Right atrium auricular region (tissue), 2 donors: ENCODE data around the gene LATS2. TPM values are rescaled to one million over a fixed set of nuclear protein-coding genes. Genes with fewer than 3 reads are reported as not detected.
A peak's percentile ranks its signal among the peaks of the same experiment; 100 is the strongest.
"Not testable (repeated sequence)": the region's sequence is repeated elsewhere in the genome, so short reads cannot be mapped to it uniquely, and the experiment has no call there.

Experiments
- DNase-seq: peaks from one replicate; pipeline ENCODE4 v3.0.0-alpha.2; 2019; ENCODE audit warnings: low spot score
- H3K27ac ChIP-seq, 2 donors: fragments of 200-600 bp; sonication (generic); 1 replicate in 1 of 2; 2 replicates in 1 of 2; pipeline ENCODE4 v1.5.1; 2016 to 2019
- H3K27me3 ChIP-seq, 2 donors: fragments of 200-600 bp; sonication (generic); one replicate each; pipeline versions ENCODE4 v1.5.1 to v1.6.0; 2017 to 2019
- H3K36me3 ChIP-seq: fragments of 200-600 bp; sonication (generic); one replicate; pipeline ENCODE4 v1.5.1; 2016
- H3K4me1 ChIP-seq, 2 donors: fragments of 200-600 bp; sonication (generic); one replicate each; pipeline versions ENCODE4 v1.5.1 to v1.6.0; 2017 to 2019
- H3K4me3 ChIP-seq, 2 donors: fragments of 200-600 bp; sonication (generic); 1 replicate in 1 of 2; 2 replicates in 1 of 2; pipeline ENCODE4 v1.5.1; 2017 to 2019; ENCODE audit warnings: mild to moderate bottlenecking in 1 of 2, moderate library complexity in 1 of 2
- H3K9me3 ChIP-seq, 2 donors: fragments of 200-600 bp; sonication (generic); one replicate each; pipeline ENCODE4 v1.5.1; 2019
- total RNA-seq, 2 donors: library from RNA; depleted of rRNA; stranded (reverse); fragments of >200 nt; gene quantifications; one replicate each; pipeline ENCODE4 v1.1.0, GENCODE V29; 2016
- TF ChIP-seq, protein P1 (sequence below), 2 donors: fragments of 200-600 bp; sonication (generic); IDR thresholded peaks; one replicate each; pipeline ENCODE4 v1.5.1; 2019; ENCODE audit warnings: antibody characterized with exemption in 2 of 2

LATS2 gene
- total RNA-seq, 2 donors from 2014 or later = 20.9 to 33.3 TPM

DNA sequence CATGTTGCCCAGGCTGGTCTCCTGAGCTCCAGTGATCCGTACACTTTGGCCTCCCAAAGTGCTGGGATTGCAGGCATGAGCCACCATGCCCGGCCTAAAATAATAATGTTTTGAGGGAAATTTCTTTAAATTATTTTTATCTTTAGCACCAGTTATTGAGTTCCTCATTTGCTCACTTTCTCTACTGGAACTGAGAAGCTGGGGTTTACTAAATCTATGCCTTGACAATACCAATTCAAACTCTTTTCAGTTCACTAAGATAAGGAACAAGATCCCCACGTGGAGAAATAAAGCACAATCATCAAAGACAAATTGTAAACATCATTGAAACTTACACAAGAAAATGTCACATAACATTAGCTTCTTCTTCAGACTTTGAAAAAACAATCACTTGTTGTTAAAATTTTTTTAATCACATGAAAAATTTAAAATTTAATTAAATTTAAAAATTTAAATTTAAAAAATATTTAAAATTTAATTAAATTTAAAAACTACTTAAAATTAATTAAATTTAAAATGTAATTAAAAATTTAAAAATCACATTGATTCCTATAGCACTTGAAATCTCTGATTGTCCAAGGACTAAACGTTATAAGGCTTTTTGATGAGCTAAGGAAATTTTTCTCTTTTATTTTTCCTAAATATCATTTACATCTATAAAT is 133.7 kb downstream of the LATS2 start:
- no peak overlapping the region for H3K27ac ChIP-seq
- no peaks in the 10 kb centered on the region for H3K36me3 ChIP-seq
- H3K27me3 ChIP-seq = no peaks in the 10 kb centered on the region
- TF ChIP-seq, protein P1, sequence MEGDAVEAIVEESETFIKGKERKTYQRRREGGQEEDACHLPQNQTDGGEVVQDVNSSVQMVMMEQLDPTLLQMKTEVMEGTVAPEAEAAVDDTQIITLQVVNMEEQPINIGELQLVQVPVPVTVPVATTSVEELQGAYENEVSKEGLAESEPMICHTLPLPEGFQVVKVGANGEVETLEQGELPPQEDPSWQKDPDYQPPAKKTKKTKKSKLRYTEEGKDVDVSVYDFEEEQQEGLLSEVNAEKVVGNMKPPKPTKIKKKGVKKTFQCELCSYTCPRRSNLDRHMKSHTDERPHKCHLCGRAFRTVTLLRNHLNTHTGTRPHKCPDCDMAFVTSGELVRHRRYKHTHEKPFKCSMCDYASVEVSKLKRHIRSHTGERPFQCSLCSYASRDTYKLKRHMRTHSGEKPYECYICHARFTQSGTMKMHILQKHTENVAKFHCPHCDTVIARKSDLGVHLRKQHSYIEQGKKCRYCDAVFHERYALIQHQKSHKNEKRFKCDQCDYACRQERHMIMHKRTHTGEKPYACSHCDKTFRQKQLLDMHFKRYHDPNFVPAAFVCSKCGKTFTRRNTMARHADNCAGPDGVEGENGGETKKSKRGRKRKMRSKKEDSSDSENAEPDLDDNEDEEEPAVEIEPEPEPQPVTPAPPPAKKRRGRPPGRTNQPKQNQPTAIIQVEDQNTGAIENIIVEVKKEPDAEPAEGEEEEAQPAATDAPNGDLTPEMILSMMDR (IDR thresholded peaks at IDR 0.05) = no peak
- H3K9me3 ChIP-seq = no peaks in the 10 kb centered on the region
- H3K4me3 ChIP-seq = no peak overlapping the region
- no peaks in the 10 kb centered on the region for H3K4me1 ChIP-seq
- DNase-seq = no peak

DNA sequence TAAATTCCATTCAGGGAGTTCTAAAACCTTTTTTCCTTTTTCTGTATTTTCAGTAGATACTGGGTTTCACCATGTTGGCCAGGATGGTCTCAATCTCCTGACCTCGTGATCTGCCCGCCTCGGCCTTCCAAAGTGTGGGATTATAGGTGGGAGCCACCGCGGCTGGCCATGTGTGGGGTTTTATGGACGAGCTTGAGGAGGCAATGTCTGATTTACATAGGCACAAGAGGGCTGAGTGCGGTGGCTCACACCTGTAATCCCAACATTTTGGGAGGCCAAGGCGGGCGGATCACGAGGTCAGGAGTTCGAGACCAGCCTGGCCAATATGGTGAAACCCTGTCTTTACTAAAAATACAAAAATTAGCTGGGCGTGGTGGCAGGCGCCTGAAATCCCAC is 136.0 kb downstream of the LATS2 start:
- H3K4me1 ChIP-seq, H3K27me3 ChIP-seq, H3K36me3 ChIP-seq, H3K9me3 ChIP-seq, H3K27ac ChIP-seq, H3K4me3 ChIP-seq, DNase-seq: not testable (repeated sequence)

GRCh38 chr13:20924758-20925394 is 136.5 kb downstream of the LATS2 start:
- Histone ChIP-seq H3K27ac (no peak overlapping the region), H3K4me3 (no peak overlapping the region), H3K36me3 (no peaks in the 10 kb centered on the region), H3K9me3 (no peaks in the 10 kb centered on the region), H3K27me3 (no peaks in the 10 kb centered on the region), H3K4me1 (no peaks in the 10 kb centered on the region)
- TF ChIP-seq, protein P1 (IDR thresholded peaks at IDR 0.05) = peak; percentile 46 to 79
- DNase-seq = peak; percentile 76

GRCh38 chr13:20923272-20923671 is 138.1 kb downstream of the LATS2 start:
- TF ChIP-seq, protein P1 (IDR thresholded peaks at IDR 0.05) = no peak
- no peaks in the 10 kb centered on the region for H3K4me1 ChIP-seq
- no peak overlapping the region for H3K4me3 ChIP-seq
- H3K36me3 ChIP-seq = no peaks in the 10 kb centered on the region
- H3K27me3 ChIP-seq = no peaks in the 10 kb centered on the region
- H3K27ac ChIP-seq = no peak overlapping the region
- no peaks in the 10 kb centered on the region for H3K9me3 ChIP-seq
- DNase-seq = peak; percentile 54

Other genes starting within 250 kb of the LATS2 start
- gene XPO4, start 158.8 kb downstream of the LATS2 start, total RNA-seq = 10 to 100 TPM in 1 of 2 donors, 1 to 10 TPM in 1; 9.7 to 10.6 TPM
- gene SAP18, start 78.5 kb upstream of the LATS2 start, total RNA-seq = 10 to 100 TPM; 57.5 to 74.8 TPM
- 1 to 10 TPM in 1 of 2 donors, not detected in 1; 2.0 TPM for gene SKA3, start 115.0 kb upstream of the LATS2 start, total RNA-seq
- gene MRPL57, start 115.1 kb upstream of the LATS2 start, total RNA-seq = 10 to 100 TPM; 31.3 to 35.6 TPM